HCT116 (cell line): Measurements from ENCODE around the gene ARPP21.

Source experiments
- FOSL1 ChIP-seq: IDR thresholded peaks from 2 replicates; pipeline ENCODE4 v1.6.1; 2012; ENCODE audit warnings: low read depth
- POLR2A ChIP-seq: IDR thresholded peaks from 2 replicates; pipeline ENCODE4 v1.7.0; 2011; ENCODE audit warnings: borderline replicate concordance; ENCODE audit not compliant: insufficient read depth, insufficient read length; ENCODE audit errors: extremely low read depth
- POLR2AphosphoS5 ChIP-seq: IDR thresholded peaks from 2 replicates; pipeline ENCODE4 v1.6.1; 2011; ENCODE audit warnings: mild to moderate bottlenecking, low read depth, low read length, moderate library complexity
- YY1 ChIP-seq: IDR thresholded peaks from 2 replicates; pipeline ENCODE4 v1.6.1; 2011; ENCODE audit warnings: low read length, low read depth, moderate library complexity, mild to moderate bottlenecking; ENCODE audit not compliant: insufficient replicate concordance; ENCODE audit errors: extremely low read depth
- ZNF274 ChIP-seq: fragments of 200-500 bp; sonication (Bioruptor generic); IDR thresholded peaks from 2 replicates; pipeline ENCODE4 v1.6.1; 2014; ENCODE audit warnings: mild to moderate bottlenecking, low read depth, low read length, inconsistent platforms
- TF ChIP-seq, protein P1 (sequence below), 3 experiments: fragments of 200-600 bp in 1 of 3; sonication (generic) in 1 of 3; IDR thresholded peaks in 2 of 3; conservative IDR thresholded peaks in 1 of 3; 2 replicates each; pipeline ENCODE4 v1.5.1; 2012 to 2017; ENCODE audit warnings: low read depth in 2 of 3, low read length in 2 of 3, antibody characterized with exemption in 1 of 3, borderline replicate concordance in 1 of 3, control low read depth in 1 of 3, mild to moderate bottlenecking in 1 of 3, mixed read lengths in 1 of 3, mixed run types in 1 of 3, moderate library complexity in 1 of 3; ENCODE audit not compliant: insufficient read depth in 1 of 3

DNA sequence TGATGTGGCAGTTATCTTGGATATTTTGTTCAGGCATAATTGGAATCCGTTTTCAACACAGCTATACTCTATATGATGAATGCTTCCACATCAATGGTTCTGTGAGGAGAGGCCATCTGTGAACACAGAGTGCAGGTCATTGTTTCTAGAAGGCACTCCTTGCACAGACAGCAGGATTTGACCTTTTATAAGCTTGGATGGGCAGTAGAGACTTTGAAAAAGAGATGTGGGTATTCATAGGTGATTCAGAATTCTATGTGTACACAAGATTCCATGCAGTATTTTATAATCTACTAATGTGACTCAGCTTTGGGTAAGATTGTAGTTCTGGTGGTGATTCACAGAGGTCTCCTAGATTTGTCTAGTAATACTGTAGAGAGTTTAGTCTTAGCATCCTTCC is 12.5 kb downstream of the ARPP21 start:
- TF ChIP-seq, protein P1, sequence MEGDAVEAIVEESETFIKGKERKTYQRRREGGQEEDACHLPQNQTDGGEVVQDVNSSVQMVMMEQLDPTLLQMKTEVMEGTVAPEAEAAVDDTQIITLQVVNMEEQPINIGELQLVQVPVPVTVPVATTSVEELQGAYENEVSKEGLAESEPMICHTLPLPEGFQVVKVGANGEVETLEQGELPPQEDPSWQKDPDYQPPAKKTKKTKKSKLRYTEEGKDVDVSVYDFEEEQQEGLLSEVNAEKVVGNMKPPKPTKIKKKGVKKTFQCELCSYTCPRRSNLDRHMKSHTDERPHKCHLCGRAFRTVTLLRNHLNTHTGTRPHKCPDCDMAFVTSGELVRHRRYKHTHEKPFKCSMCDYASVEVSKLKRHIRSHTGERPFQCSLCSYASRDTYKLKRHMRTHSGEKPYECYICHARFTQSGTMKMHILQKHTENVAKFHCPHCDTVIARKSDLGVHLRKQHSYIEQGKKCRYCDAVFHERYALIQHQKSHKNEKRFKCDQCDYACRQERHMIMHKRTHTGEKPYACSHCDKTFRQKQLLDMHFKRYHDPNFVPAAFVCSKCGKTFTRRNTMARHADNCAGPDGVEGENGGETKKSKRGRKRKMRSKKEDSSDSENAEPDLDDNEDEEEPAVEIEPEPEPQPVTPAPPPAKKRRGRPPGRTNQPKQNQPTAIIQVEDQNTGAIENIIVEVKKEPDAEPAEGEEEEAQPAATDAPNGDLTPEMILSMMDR (IDR thresholded peaks at IDR 0.05 in 2 of 3, conservative IDR thresholded peaks at IDR 0.05 in 1 of 3; ENCODE audit: borderline replicate concordance in 1 of 3, insufficient read depth in 1 of 3, low read depth in 2 of 3, low read length in 2 of 3), result no peak
- TF ChIP-seq FOSL1, result no peak
- no peak for TF ChIP-seq POLR2A
- TF ChIP-seq YY1, result no peak
- TF ChIP-seq ZNF274, result no peak
- TF ChIP-seq POLR2AphosphoS5, result no peak
